Vagina (tissue), 2 donors: Measurements from ENCODE around the gene FRMD3.

Source experiments
- CTCF ChIP-seq, 3 experiments: fragments of 450-650 bp in 2 of 3; fragments of 200-600 bp in 1 of 3; sonication (generic) in 1 of 3; IDR thresholded peaks; one replicate each; pipeline ENCODE4 v1.5.1; 2017 to 2019; ENCODE audit warnings: antibody characterized with exemption in 3 of 3, mild to moderate bottlenecking in 2 of 3, moderate library complexity in 2 of 3
- POLR2A ChIP-seq, 2 donors: fragments of 450-650 bp; IDR thresholded peaks; one replicate each; pipeline ENCODE4 v1.6.1; 2017; ENCODE audit warnings: antibody characterized with exemption in 2 of 2, mild to moderate bottlenecking in 2 of 2, moderate library complexity in 2 of 2

- TF ChIP-seq CTCF (IDR thresholded peaks at IDR 0.05): no peak
- no peak for TF ChIP-seq POLR2A (IDR thresholded peaks at IDR 0.05)
Measured at GRCh38 chr9:83199832-83200231, 338.4 kb downstream of the FRMD3 start.
